Kidney (tissue), 14 donors: ENCODE results near the gene UNC119B. TPM values are rescaled to one million over a fixed set of nuclear protein-coding genes. Genes with fewer than 3 reads are reported as not detected.
A peak's percentile ranks its signal among the peaks of the same experiment; 100 is the strongest.

Source experiments
- DNase-seq, 5 donors: peaks; one replicate each; pipeline ENCODE4 v3.0.0-alpha.2; 2013 to 2020
- FAIRE-seq: peaks from 2 replicates; lab custom pipeline; 2012; peaks lifted over from hg19 to GRCh38; lab: Jason Lieb, UNC
- H3K27ac ChIP-seq, 2 donors: one replicate each; pipeline ENCODE4 v1.7.0; 2013; ENCODE audit warnings: low read depth in 2 of 2, low read length in 2 of 2, inconsistent platforms in 1 of 2
- H3K27me3 ChIP-seq: one replicate; pipeline ENCODE4 v1.7.1; 2013; ENCODE audit warnings: low read length, inconsistent platforms; ENCODE audit not compliant: control insufficient read depth, insufficient read depth
- H3K36me3 ChIP-seq, 3 donors: one replicate each; pipeline versions ENCODE4 v1.7.0 to v1.7.1; 2013; ENCODE audit warnings: low read length in 3 of 3, control low read depth in 1 of 3, inconsistent platforms in 1 of 3; ENCODE audit not compliant: insufficient read depth in 3 of 3, control insufficient read depth in 2 of 3
- H3K4me1 ChIP-seq, 3 donors: one replicate each; pipeline versions ENCODE4 v1.7.0 to v1.7.1; 2013; ENCODE audit warnings: low read length in 3 of 3, inconsistent platforms in 1 of 3, low read depth in 1 of 3; ENCODE audit not compliant: control insufficient read depth in 2 of 3, insufficient read depth in 2 of 3
- H3K4me3 ChIP-seq, 3 donors: one replicate each; pipeline versions ENCODE4 v1.7.0 to v1.8.1; 2013; ENCODE audit warnings: low read length in 3 of 3, control low read depth in 1 of 3, inconsistent platforms in 1 of 3
- H3K9ac ChIP-seq, 3 donors: one replicate each; pipeline versions ENCODE4 v1.7.0 to v1.7.1; 2013; ENCODE audit warnings: low read length in 3 of 3, control low read depth in 1 of 3, inconsistent platforms in 1 of 3
- H3K9me3 ChIP-seq, 3 donors: one replicate each; pipeline versions ENCODE4 v1.7.0 to v1.7.1; 2013; ENCODE audit warnings: low read length in 3 of 3, control low read depth in 1 of 3, inconsistent platforms in 1 of 3; ENCODE audit not compliant: control insufficient read depth in 2 of 3, insufficient read depth in 1 of 3
- intact Hi-C: fragments of 100-400 bp; cut with DNase I; formaldehyde crosslinking; loops from one replicate; pipeline ENCODE4 v1.11.1; 2022
- polyA plus RNA-seq: library from polyadenylated mRNA; stranded (reverse); fragments of 350-450 nt; fragmentation: Illumina TruSeq; extraction: RNeasy Lipid Tissue Mini Kit (QIAGEN cat#74804); gene quantifications from one replicate; pipeline ENCODE4 v1.2.3, GENCODE V29; 2014; ENCODE audit warnings: low read depth, low replicate concordance; ENCODE audit not compliant: insufficient read depth
- total RNA-seq: library from RNA; stranded (reverse); fragmentation: NEBNext Ultra II Directional; extraction: Animal tissue kit (Norgen Biotek cat#: 25700); gene quantifications from one replicate; pipeline ENCODE4 v1.2.1, GENCODE V29; 2021
- TF ChIP-seq, protein P1 (sequence below): IDR thresholded peaks from 3 replicates; pipeline ENCODE4 v1.5.1; 2012; ENCODE audit warnings: mild to moderate bottlenecking, moderate library complexity, borderline replicate concordance; ENCODE audit not compliant: insufficient read depth; ENCODE audit errors: extremely low read depth
- donor health status: control.
- donor health status: control.
- donor health status: control.
- donor health status: control.
- donor health status: control.
- donor health status: DM: yes; HTN: yes; CAD: no.
- donor health status: Normal renal cell carcinoma (clear cell type).

The UNC119B gene
- total and polyA plus RNA-seq, 2 donors from 2014 or later, result 29.4 to 44.5 TPM

DNA sequence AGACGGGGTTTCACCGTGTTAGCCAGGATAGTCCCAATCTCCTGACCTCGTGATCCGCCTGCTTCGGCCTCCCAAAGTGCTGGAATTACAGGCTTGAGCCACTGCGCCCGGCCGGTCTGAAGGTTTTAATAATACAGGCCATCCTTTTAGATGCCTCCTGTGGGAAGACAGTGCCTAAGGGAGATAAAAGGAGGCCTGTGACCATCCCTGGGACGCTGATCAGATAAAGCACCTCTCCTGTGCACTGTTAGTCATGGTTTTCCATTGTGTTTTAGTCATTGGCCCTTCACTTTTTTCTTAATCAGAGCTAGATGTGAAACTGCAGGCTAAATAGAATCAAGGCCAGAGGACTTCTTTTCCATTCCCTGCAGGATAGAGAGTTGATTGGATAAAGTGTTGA lies 7.8 kb downstream of the UNC119B start:
- Histone ChIP-seq H3K4me1 (peaks cover 3 to 14% (median 6%) of the 10 kb centered on the region in 3 donors), H3K27ac (no peak overlapping the region), H3K9me3 (no peaks in the 10 kb centered on the region), H3K36me3 (peaks cover 17 to 84% (median 56%) of the 10 kb centered on the region in 3 donors), H3K27me3 (no peaks in the 10 kb centered on the region), H3K4me3 (no peak overlapping the region), H3K9ac (no peak overlapping the region)
- DNase-seq, result no peak
- no peak for FAIRE-seq
- intact Hi-C loops, result loop anchor here (10.0 kb wide), 2 partner anchors 73 to 133 kb away; partner anchors contain the start of genes CABP1 and POP5
- TF ChIP-seq, protein P1, sequence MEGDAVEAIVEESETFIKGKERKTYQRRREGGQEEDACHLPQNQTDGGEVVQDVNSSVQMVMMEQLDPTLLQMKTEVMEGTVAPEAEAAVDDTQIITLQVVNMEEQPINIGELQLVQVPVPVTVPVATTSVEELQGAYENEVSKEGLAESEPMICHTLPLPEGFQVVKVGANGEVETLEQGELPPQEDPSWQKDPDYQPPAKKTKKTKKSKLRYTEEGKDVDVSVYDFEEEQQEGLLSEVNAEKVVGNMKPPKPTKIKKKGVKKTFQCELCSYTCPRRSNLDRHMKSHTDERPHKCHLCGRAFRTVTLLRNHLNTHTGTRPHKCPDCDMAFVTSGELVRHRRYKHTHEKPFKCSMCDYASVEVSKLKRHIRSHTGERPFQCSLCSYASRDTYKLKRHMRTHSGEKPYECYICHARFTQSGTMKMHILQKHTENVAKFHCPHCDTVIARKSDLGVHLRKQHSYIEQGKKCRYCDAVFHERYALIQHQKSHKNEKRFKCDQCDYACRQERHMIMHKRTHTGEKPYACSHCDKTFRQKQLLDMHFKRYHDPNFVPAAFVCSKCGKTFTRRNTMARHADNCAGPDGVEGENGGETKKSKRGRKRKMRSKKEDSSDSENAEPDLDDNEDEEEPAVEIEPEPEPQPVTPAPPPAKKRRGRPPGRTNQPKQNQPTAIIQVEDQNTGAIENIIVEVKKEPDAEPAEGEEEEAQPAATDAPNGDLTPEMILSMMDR, result no peak

DNA sequence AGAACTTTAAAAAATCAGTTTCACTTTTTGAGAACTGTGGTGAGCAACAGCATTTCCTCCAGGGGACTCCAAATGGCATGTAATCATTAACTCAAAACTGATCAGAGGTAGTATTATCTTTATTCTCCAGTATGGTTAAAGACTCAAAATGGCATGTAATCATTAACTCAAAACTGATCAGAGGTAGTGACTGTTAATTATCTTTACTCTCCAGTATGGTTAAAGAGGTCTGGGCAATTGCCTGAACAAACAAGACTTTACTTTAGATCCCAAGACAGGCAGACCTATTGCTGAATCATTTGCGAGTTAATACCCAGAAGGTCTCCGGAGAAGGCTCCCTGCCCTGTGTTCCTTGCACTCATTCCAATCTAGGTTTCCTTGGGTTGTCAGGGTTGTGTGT lies 8.8 kb downstream of the UNC119B start:
- peak; percentile 38 for FAIRE-seq
- Histone ChIP-seq H3K4me1 (peaks cover 3 to 14% (median 6%) of the 10 kb centered on the region in 3 donors), H3K27ac (peak overlapping the region; percentile 39 to 68), H3K9me3 (no peaks in the 10 kb centered on the region), H3K36me3 (peaks cover 14 to 77% (median 58%) of the 10 kb centered on the region in 3 donors), H3K4me3 (peak overlapping the region in 1 of 3 donors; percentile 10), H3K9ac (no peak overlapping the region), H3K27me3 (no peaks in the 10 kb centered on the region)
- no peak for DNase-seq
- intact Hi-C loops, result loop anchor here (10.0 kb wide), 2 partner anchors 74 to 134 kb away; partner anchors contain the start of genes CABP1 and POP5
- TF ChIP-seq, protein P1, result no peak

DNA sequence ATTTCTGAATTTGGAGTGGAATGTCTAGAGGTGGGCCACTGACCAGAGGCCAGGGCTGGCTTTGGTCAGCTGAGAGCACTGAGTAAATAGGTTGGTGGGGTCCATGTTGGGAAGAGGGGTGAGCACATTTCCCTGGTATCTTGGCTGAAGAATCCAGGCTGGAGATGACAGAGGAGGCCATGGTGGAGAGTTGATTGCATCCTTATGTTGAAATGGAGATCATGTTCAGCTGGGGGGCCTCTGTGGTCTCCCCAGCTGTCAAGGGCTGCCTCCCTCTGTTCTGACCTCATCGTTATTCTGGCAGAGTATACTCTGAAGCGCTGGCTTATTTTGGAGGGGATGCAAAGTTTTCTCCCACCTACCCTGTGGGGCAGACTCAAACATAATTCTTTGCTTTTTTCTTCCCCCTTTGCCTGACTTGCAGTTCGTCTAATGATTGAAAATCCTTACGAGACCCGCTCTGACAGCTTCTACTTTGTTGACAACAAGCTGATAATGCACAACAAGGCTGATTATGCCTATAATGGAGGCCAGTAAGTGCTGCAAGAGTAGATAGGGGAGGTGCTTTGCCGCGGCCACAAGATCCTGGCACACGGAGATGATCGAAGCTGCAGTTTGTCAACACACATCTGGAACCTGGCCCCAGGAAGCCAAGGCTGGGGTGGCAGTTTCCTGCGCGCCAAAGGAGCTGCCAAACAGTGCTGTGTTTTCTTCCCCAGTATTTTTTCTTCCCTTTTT lies 9.4 kb downstream of the UNC119B start:
- Histone ChIP-seq H3K4me1 (peaks cover 3 to 14% (median 8%) of the 10 kb centered on the region in 3 donors), H3K9me3 (no peaks in the 10 kb centered on the region), H3K36me3 (peaks cover 16 to 73% (median 58%) of the 10 kb centered on the region in 3 donors), H3K4me3 (peak overlapping the region in 2 of 3 donors; percentile 2 to 10), H3K9ac (no peak overlapping the region), H3K27me3 (no peaks in the 10 kb centered on the region), H3K27ac (peak overlapping the region; percentile 37 to 68)
- TF ChIP-seq, protein P1, result no peak
- intact Hi-C loops, result loop anchor here (10.0 kb wide), 2 partner anchors 75 to 135 kb away; partner anchors contain the start of genes CABP1 and POP5
- no peak for DNase-seq
- FAIRE-seq, result no peak
